PFSK-1 (cell line): Measurements from ENCODE around the gene FOXP4.

Experiments used
- FOXP2 ChIP-seq: optimal IDR thresholded peaks from 2 replicates; pipeline ENCODE3; 2011; ENCODE audit warnings: borderline replicate concordance, control low read depth, inconsistent platforms; ENCODE audit not compliant: insufficient read depth; ENCODE audit errors: extremely low read length, extremely low read depth
- POLR2AphosphoS5 ChIP-seq: IDR thresholded peaks from 2 replicates; pipeline ENCODE4 v1.6.1; 2012; ENCODE audit warnings: low read depth, mild to moderate bottlenecking, control low read depth, low read length, moderate library complexity
- REST ChIP-seq, 2 experiments: IDR thresholded peaks; 2 replicates each; pipeline versions ENCODE4 v1.6.1 to v1.8.0; 2011 to 2012; ENCODE audit warnings: low read depth in 2 of 2, low read length in 2 of 2, control low read depth in 1 of 2, inconsistent platforms in 1 of 2, mild to moderate bottlenecking in 1 of 2, moderate library complexity in 1 of 2; ENCODE audit not compliant: insufficient read depth in 1 of 2
- SIN3A ChIP-seq: IDR thresholded peaks from 2 replicates; pipeline ENCODE4 v1.6.1; 2012; ENCODE audit warnings: mild to moderate bottlenecking, low read length, moderate library complexity, borderline replicate concordance; ENCODE audit not compliant: insufficient read depth
- TAF1 ChIP-seq: IDR thresholded peaks from 2 replicates; pipeline ENCODE4 v1.6.1; 2012; ENCODE audit warnings: low read length, control low read depth, borderline replicate concordance; ENCODE audit not compliant: insufficient read depth

FOXP4 gene

GRCh38 chr6:41639809-41640371 is 93.7 kb downstream of the FOXP4 start:
- no peak for TF ChIP-seq POLR2AphosphoS5

GRCh38 chr6:41640426-41640825 is 94.2 kb downstream of the FOXP4 start:
- TF ChIP-seq SIN3A (no peak), TAF1 (no peak), POLR2AphosphoS5 (no peak), FOXP2 (no peak), REST (IDR thresholded peaks at IDR 0.05; ENCODE audit: insufficient read depth in 1 of 2, low read depth in 2 of 2, low read length in 2 of 2) (no peak)

- TF ChIP-seq TAF1 (no peak), SIN3A (no peak), POLR2AphosphoS5 (no peak), REST (IDR thresholded peaks at IDR 0.05; ENCODE audit: insufficient read depth in 1 of 2, low read depth in 2 of 2, low read length in 2 of 2) (no peak)
Measured at GRCh38 chr6:41641352-41641925, 95.3 kb downstream of the FOXP4 start.

GRCh38 chr6:41642090-41642959 is 96.1 kb downstream of the FOXP4 start:
- TF ChIP-seq TAF1: no peak
- no peak for TF ChIP-seq REST (IDR thresholded peaks at IDR 0.05; ENCODE audit: insufficient read depth in 1 of 2, low read depth in 2 of 2, low read length in 2 of 2)
- no peak for TF ChIP-seq FOXP2
- no peak for TF ChIP-seq POLR2AphosphoS5
- TF ChIP-seq SIN3A: no peak

GRCh38 chr6:41642960-41643898 is 97.0 kb downstream of the FOXP4 start:
- TF ChIP-seq REST (IDR thresholded peaks at IDR 0.05; ENCODE audit: insufficient read depth in 1 of 2, low read depth in 2 of 2, low read length in 2 of 2) (no peak), TAF1 (no peak), POLR2AphosphoS5 (no peak; the same call in 1 of the 2 replicates), SIN3A (no peak), FOXP2 (no peak)
